IPS-18c (cell line): Measurements from ENCODE around the gene C5orf46.
"Not testable (repeated sequence)": the region's sequence is repeated elsewhere in the genome, so short reads cannot be mapped to it uniquely, and the experiment has no call there.

Source experiments
- H3K4me3 ChIP-seq: 2 replicates; pipeline ENCODE4 v1.7.0; 2013; ENCODE audit warnings: low read depth, mild to moderate bottlenecking, low read length, moderate library complexity; ENCODE audit not compliant: insufficient read depth
- H3K9me3 ChIP-seq: one replicate; pipeline ENCODE4 v1.6.1; 2013; ENCODE audit warnings: mild to moderate bottlenecking, low read length, moderate library complexity; ENCODE audit not compliant: control insufficient read depth, insufficient read depth

Gene C5orf46

GRCh38 chr5:147906326-147907095 lies at the start of gene C5orf46:
C5orf46 (minus strand) TSS chr5:147906538; CDS start chr5:147906501, 37 bp downstream.
- Histone ChIP-seq H3K4me3 (no peak within 1 kb of the TSS), H3K9me3 (no peaks in the 10 kb centered on the region)

DNA sequence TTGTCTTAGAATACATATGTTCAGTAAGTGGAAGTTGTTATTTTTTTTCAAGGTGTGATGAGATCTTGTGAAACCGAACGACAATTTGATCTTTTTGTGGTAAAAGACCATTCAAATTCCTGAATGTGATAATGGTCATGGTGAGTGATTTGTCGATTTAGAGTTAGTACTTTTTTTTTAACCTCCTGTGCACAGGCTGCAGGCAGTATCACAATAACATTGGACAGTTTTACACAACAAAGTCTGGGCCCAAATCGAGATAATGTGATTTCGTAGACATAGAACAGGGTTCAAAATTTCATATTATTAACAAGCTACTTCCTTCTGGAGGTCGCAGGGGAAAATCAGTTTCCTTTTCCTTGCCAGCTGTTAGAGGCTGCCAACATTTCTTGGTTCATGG lies 48.6 kb upstream of the C5orf46 start:
- Histone ChIP-seq H3K4me3 (no peak overlapping the region), H3K9me3 (no peaks in the 10 kb centered on the region)

DNA sequence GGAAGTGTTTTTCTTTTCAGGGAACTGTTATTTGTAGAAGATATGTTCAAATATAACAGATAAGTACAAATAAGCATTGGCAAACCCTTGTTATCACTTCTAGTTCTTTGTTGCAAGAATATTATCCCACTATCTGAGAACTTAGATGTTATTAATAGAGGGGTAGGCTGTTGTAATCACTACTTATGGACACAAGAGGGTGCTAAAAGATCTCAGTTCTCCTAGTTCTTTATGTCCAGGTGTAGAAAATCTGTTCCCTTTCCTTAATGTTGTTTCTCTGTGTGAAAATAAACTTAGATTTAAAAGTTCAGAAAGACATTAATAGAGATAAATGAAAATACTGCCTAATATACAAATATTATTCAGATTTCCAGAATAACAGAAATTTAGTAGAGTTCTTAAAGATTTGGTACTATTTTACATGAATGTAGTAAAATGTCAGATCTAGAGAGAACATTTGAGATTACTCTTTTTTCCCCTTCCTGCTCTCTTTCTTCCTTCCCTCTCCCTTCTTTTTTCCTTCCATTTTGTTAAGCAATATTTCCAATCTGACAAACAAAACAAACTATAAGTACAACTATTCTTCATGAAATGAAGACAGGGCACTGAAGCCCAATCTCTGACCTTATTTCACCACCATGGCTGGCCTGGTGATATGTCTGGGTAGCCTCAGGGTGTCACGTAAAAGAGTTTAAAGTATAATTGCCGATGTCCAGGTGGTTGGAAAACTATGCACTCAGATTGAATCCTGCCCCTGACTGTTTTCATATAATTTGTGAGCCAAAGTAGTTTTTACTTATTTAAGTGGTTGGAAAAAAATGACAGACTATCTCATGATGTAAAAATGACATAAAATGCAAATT lies 43.6 kb upstream of the C5orf46 start:
- Histone ChIP-seq H3K4me3 (no peak overlapping the region), H3K9me3 (no peaks in the 10 kb centered on the region)

GRCh38 chr5:147946658-147947274 lies 40.4 kb upstream of the C5orf46 start:
- H3K4me3 ChIP-seq, result peak overlapping the region; percentile 60
- H3K9me3 ChIP-seq, result not testable (repeated sequence)

GRCh38 chr5:147939431-147940114 lies 33.2 kb upstream of the C5orf46 start:
- Histone ChIP-seq H3K9me3 (no peaks in the 10 kb centered on the region), H3K4me3 (no peak overlapping the region)

DNA sequence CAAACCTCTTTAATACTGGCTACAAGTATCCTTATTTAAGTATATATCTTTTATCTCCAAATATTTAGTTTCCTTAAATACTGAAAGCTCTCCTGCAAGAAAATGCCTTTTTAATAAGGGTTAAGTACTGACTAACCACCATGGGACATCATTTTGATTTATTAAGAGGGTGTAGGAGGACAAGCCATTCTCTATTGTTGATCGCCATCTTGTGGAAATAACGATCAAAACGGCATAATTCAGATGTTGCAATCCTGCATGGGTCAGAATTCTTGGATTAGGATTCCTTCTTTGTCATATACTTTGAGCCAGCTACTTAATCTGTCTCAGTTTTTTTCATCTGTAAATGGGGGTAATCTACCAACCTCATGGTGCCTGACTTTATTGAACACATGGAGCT lies 28.7 kb upstream of the C5orf46 start:
- Histone ChIP-seq H3K9me3 (no peaks in the 10 kb centered on the region), H3K4me3 (no peak overlapping the region)

DNA sequence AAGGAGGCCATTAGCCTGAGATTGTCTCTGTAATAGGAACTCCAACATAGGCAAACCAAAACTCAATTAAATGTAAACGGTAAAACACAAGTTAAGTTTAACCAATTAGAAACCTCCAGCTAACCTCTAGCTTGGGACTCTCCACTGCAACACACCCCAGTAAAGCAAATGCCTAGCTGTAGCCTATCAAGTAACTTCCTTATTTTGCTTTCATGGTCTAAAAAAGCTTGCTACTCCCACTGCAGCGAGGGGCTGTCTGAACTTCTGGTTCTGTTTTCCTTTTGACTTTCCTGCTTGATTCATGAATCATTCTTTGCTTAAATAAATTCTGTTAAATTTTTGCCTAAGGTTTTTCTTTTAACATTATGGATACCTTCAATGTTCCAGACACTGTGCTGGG lies 24.4 kb upstream of the C5orf46 start:
- Histone ChIP-seq H3K4me3 (no peak overlapping the region), H3K9me3 (no peaks in the 10 kb centered on the region)

GRCh38 chr5:147927901-147928300 lies 21.6 kb upstream of the C5orf46 start:
- H3K4me3 ChIP-seq, result no peak overlapping the region
- no peaks in the 10 kb centered on the region for H3K9me3 ChIP-seq

DNA sequence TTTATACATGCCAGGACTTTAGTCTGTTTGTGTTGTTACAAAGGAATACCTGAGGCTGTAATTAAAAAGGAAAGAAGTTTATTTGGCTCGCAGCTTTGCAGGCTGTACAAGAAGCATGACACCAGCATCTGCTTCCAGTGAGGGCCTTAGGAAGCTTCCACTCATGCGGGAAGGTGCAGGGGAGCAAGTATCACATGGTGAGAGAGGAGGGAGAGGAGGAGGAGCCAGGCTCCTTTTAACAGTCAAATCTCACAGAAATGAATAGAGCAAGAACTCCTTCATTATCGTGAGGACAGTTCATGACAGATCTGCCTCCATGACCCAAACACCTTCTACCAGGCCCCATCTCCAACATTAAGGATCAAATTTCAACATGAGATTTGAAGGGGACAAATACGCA lies 18.7 kb upstream of the C5orf46 start:
- Histone ChIP-seq H3K9me3 (no peaks in the 10 kb centered on the region), H3K4me3 (no peak overlapping the region)

DNA sequence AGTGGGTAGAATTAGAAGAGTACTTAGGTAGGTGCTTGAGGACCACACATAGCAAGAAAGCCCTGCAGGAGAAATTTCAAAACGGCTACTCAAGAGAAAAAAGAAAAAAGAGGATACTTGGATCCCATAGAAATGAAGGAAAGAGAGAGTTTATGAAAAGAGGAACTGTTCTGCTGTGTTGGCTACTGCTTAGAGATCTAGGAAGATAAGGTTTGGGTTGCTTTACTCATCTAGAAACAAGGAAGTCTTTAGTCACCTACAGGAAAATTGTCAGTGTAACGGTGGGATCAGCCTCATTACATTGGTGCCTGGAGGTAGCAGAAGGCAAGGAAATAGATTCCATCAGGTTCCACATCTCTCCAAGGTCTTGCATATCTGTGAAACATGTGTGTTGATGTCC lies 14.8 kb upstream of the C5orf46 start:
- Histone ChIP-seq H3K4me3 (no peak overlapping the region), H3K9me3 (no peaks in the 10 kb centered on the region)

DNA sequence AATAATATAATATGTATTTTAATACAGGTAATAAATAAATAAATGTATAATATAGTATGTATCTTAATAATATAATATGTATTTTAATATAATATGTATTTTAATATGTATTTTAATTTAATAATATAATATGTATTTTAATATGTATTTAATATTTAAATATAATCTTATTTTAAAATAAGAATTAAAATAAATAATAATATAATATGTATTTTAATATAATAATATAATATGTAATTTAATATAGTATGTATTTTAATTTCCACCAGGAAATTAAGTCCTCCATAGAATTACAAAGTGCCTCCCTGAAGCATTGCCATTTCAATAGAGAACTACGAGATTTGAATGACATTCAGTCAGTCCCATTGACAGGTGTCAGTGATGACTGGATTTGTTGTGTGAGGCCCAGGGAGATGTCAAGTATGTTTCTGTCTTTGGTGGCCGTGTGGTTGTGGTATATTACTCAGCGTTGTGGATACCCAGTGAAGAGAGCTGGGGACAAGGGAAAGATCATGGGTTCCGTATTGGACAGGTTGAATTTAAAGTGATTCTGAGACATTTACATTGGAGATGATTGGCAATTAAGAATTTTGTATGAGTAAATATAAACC lies 14.2 kb upstream of the C5orf46 start:
- H3K4me3 ChIP-seq, result no peak overlapping the region
- no peaks in the 10 kb centered on the region for H3K9me3 ChIP-seq

GRCh38 chr5:147918899-147919298 lies 12.6 kb upstream of the C5orf46 start:
- Histone ChIP-seq H3K9me3 (no peaks in the 10 kb centered on the region), H3K4me3 (no peak overlapping the region)

DNA sequence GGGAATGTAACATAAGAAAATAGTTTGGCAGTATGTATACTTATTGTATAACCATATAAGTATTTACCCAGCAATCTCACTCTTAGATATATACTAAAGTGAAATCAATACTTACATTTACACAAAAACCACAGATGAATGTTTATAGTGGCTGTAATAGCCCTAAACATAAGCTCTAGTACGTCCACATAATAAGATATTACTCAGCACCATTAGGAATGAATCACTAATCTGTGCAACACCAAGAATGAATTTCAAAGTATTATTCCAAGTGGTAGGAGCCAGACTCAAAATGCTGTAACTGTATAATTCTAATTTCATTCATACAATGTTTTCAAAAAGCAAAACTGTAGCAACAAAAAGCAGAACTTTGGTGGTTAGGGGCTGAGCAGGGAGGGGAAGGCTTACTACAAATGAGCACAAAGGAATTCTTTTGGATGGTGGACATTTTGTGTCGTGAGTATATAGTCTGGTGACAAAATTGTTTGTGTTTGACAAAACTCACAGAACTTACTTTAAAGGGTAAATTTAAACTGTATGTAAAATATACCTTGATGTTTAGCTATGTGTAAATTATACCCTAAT lies 11.9 kb upstream of the C5orf46 start:
- no peaks in the 10 kb centered on the region for H3K9me3 ChIP-seq

GRCh38 chr5:147913786-147914185 lies 7.4 kb upstream of the C5orf46 start:
- Histone ChIP-seq H3K9me3 (no peaks in the 10 kb centered on the region), H3K4me3 (no peak overlapping the region)

More for the DNA sequence above, 11.9 kb upstream of the C5orf46 start:
- no peak overlapping the region for H3K4me3 ChIP-seq

GRCh38 chr5:147912011-147912410 lies 5.7 kb upstream of the C5orf46 start:
- Histone ChIP-seq H3K4me3 (no peak overlapping the region), H3K9me3 (no peaks in the 10 kb centered on the region)

GRCh38 chr5:147911427-147911826 lies 5.1 kb upstream of the C5orf46 start:
- Histone ChIP-seq H3K4me3 (no peak overlapping the region), H3K9me3 (no peaks in the 10 kb centered on the region)

- no peaks in the 10 kb centered on the region for H3K9me3 ChIP-seq
- no peak overlapping the region for H3K4me3 ChIP-seq
Observed at GRCh38 chr5:147904110-147904509, 2.2 kb downstream of the C5orf46 start.
